ENCODE results near the gene CDK5R2. TPM values are rescaled to one million over a fixed set of nuclear protein-coding genes. Genes with fewer than 3 reads are reported as not detected.

Gene CDK5R2
- total and polyA plus RNA-seq, 2 of the 13 experiments (the other 11 are each of a cell fraction or from before 2014, with no cell fraction given), result not detected

- TF ChIP-seq, protein P1, sequence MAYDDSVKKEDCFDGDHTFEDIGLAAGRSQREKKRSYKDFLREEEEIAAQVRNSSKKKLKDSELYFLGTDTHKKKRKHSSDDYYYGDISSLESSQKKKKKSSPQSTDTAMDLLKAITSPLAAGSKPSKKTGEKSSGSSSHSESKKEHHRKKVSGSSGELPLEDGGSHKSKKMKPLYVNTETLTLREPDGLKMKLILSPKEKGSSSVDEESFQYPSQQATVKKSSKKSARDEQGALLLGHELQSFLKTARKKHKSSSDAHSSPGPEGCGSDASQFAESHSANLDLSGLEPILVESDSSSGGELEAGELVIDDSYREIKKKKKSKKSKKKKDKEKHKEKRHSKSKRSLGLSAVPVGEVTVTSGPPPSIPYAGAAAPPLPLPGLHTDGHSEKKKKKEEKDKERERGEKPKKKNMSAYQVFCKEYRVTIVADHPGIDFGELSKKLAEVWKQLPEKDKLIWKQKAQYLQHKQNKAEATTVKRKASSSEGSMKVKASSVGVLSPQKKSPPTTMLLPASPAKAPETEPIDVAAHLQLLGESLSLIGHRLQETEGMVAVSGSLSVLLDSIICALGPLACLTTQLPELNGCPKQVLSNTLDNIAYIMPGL (CRISPR knock-in tag; IDR thresholded peaks at IDR 0.05; ENCODE audit: borderline replicate concordance in 1 of 2, low read depth in 1 of 2), result 0 out of 4 replicates have a peak, but pooled peaks of 1 of the 2 experiments have one; percentile 17
- TF ChIP-seq ZNF687 (CRISPR knock-in tag; IDR thresholded peaks at IDR 0.05) (peak; percentile 45; the same call in 1 of the 2 replicates), ZNF678 (CRISPR knock-in tag; IDR thresholded peaks at IDR 0.05) (no peak), ZNF614 (CRISPR knock-in tag; IDR thresholded peaks at IDR 0.05; ENCODE audit: borderline replicate concordance) (0 out of 2 replicates have a peak, but pooled peaks have one; percentile 16), ZNF574 (CRISPR knock-in tag; IDR thresholded peaks at IDR 0.05) (no peak), ARNT2 (CRISPR knock-in tag; IDR thresholded peaks at IDR 0.05; ENCODE audit: low read depth) (0 out of 2 replicates have a peak, but pooled peaks have one; percentile 14), TAF1 (CRISPR knock-in tag; IDR thresholded peaks at IDR 0.05) (no peak), ZBED4 (CRISPR knock-in tag; IDR thresholded peaks at IDR 0.05; ENCODE audit: borderline replicate concordance) (no peak), GABPB1 (CRISPR knock-in tag; IDR thresholded peaks at IDR 0.05) (peak; percentile 41; the same call in 1 of the 2 replicates), NRL (CRISPR knock-in tag; IDR thresholded peaks at IDR 0.05; ENCODE audit: borderline replicate concordance) (0 out of 2 replicates have a peak, but pooled peaks have one; percentile 25), MTF2 (CRISPR knock-in tag; IDR thresholded peaks at IDR 0.05; ENCODE audit: borderline replicate concordance) (no peak), GPN1 (CRISPR knock-in tag; IDR thresholded peaks at IDR 0.05; ENCODE audit: borderline replicate concordance) (no peak), ZNF7 (CRISPR knock-in tag; IDR thresholded peaks at IDR 0.05) (no peak), CEBPG (CRISPR knock-in tag; IDR thresholded peaks at IDR 0.05) (no peak), MLX (CRISPR knock-in tag; IDR thresholded peaks at IDR 0.05) (no peak)
Observed at GRCh38 chr2:218959141-218959731, at the start of gene CDK5R2 (continued).
